Prostate gland (tissue), 2 donors: Measurements from ENCODE around the gene MGAT4A.

Source experiments
- CTCF ChIP-seq, 4 experiments: fragments of 200-600 bp in 2 of 4; fragments of 450-650 bp in 2 of 4; sonication (generic) in 2 of 4; IDR thresholded peaks; 1 replicate in 3 of 4; 2 replicates in 1 of 4; pipeline ENCODE4 v1.5.1; 2016 to 2019; ENCODE audit warnings: antibody characterized with exemption in 4 of 4, mild to moderate bottlenecking in 2 of 4, moderate library complexity in 2 of 4
- POLR2A ChIP-seq: fragments of 450-650 bp; IDR thresholded peaks from one replicate; pipeline ENCODE4 v1.6.1; 2016; ENCODE audit warnings: antibody characterized with exemption, mild to moderate bottlenecking
- POLR2AphosphoS5 ChIP-seq: sonication (generic); formaldehyde crosslinking; IDR thresholded peaks from one replicate; pipeline ENCODE4 v1.6.1; 2017; ENCODE audit warnings: antibody characterized with exemption

DNA sequence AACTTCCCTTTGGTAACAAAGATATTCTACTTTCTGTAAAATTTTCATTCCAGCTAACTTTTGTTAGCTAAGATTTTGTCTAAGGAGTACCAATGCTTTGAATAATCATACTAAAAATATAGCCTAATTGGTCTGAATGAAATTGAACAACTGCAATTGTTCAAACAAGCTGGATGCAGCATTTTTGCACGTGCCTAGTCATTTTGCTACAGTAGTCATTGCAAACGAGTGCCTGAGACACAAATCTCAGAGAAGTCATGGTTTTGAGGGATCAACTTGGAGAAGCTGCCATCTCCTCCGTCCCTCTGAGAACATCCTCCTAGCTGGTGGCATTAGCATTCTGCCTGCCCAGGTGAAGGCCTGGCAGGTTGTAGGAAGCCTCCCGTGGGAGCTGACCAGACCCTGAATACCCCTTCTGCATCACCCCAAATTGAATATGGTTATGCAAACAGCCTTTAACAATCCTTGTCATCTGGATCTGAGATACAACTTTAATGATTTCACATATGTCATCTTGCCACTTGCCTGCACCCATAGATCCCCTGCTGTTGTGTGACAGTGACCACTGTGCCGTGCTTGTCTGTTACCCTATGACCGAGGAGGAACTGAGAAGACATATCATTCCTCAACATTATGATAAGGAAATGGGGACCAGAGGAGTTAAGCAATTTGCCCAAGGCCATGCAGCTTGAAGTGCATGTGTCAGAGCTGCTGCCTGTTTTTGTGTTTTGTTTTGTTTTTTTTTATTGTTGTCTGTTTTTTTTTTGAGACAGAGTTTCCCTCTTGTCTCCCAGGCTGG lies 29.1 kb upstream of the MGAT4A start:
- no peak for TF ChIP-seq CTCF (IDR thresholded peaks at IDR 0.05)
- no peak for TF ChIP-seq POLR2A
- TF ChIP-seq POLR2AphosphoS5 = no peak
